SH-SY5Y (cell line): ENCODE measurements around the gene RHOBTB1.

ENCODE experiments used
- GATA2 ChIP-seq: IDR thresholded peaks from 2 replicates; pipeline ENCODE4 v1.6.1; 2011; ENCODE audit warnings: mild to moderate bottlenecking, low read depth, low read length
- GATA3 ChIP-seq: IDR thresholded peaks from 2 replicates; pipeline ENCODE4 v1.6.1; 2011; ENCODE audit warnings: low read depth, mild to moderate bottlenecking, low read length, moderate library complexity

DNA sequence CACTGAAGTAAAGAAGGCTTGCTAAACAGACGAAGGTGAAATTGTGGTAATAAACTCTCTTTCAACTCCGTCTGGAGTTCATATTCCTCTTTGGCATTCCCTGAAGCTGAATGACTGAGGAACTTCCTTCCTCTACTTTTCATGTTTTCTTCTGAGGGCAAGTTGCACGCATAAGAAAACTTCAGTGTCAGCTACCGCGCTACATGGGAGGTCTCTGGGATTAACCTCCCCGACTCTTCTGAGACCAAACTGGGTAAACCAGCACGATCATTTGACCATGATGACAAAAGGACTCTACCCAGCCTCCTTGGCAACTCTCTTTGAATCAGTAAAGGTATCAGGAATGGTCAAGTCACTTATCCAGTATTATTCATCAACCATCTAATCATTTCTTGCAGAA lies 44.7 kb downstream of the RHOBTB1 start:
- no peak for TF ChIP-seq GATA3
- no peak for TF ChIP-seq GATA2
